H1 (cell line): ENCODE results near the gene ATP13A3. TPM values are rescaled to one million over a fixed set of nuclear protein-coding genes. Genes with fewer than 3 reads are reported as not detected.

Experiments used
- HDAC6 ChIP-seq: IDR thresholded peaks from one replicate; pipeline ENCODE4 v1.7.1; 2012; ENCODE audit warnings: low read depth, mild to moderate bottlenecking, inconsistent platforms, low read length, moderate library complexity
- JUN ChIP-seq: IDR thresholded peaks from 2 replicates; pipeline ENCODE4 v1.6.1; 2011; ENCODE audit warnings: low read depth, mild to moderate bottlenecking, improper control_type of control experiment, low read length
- SRF ChIP-seq: IDR thresholded peaks from 2 replicates; pipeline ENCODE4 v1.6.1; 2011; ENCODE audit warnings: mild to moderate bottlenecking, low read depth, low read length, moderate library complexity
- polyA plus RNA-seq, 7 experiments: library from polyadenylated mRNA; depleted of rRNA in 3 of 7; stranded (reverse) in 5 of 7; unstranded in 2 of 7; fragments of >200 nt in 5 of 7; fragments of 200-250 nt in 2 of 7; gene quantifications; 1 replicate in 5 of 7; 2 replicates in 1 of 7; 4 replicates in 1 of 7; pipeline versions ENCODE4 v1.2.1 to v1.2.3, GENCODE V29; 2011 to 2013; ENCODE audit warnings: missing spikeins in 2 of 7, mixed read lengths in 2 of 7
- total RNA-seq: library from RNA; stranded (reverse); fragmentation: NEBNext Ultra II Directional; extraction: Animal tissue kit (Norgen Biotek cat#: 25700); gene quantifications from 2 replicates; pipeline ENCODE4 v1.2.1, GENCODE V29; 2021

Gene ATP13A3
- total and polyA plus RNA-seq, 2 of the 8 experiments (the other 6 are each of a cell fraction or from before 2014, with no cell fraction given) = 18.6 to 92.2 TPM

- TF ChIP-seq HDAC6 (no peak), JUN (no peak), SRF (no peak)
- TF ChIP-seq, all 59 proteins: peak for 0
Observed at GRCh38 chr3:194431554-194431953, 55.2 kb downstream of the ATP13A3 start (continued).
